GM21515 (cell line): ENCODE results near the gene PFN4.
"Not testable (repeated sequence)": the region's sequence is repeated elsewhere in the genome, so short reads cannot be mapped to it uniquely, and the experiment has no call there.

Source experiments
- ATAC-seq: cut with Tn5 transposase; IDR thresholded peaks from one replicate; pipeline ENCODE4 v1.9.1; 2021; ENCODE audit not compliant: unreplicated experiment

PFN4 gene, protein sequence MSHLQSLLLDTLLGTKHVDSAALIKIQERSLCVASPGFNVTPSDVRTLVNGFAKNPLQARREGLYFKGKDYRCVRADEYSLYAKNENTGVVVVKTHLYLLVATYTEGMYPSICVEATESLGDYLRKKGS

GRCh38 chr2:24123195-24123921 lies at the start of gene PFN4, which contains the start of gene FAM228B:
Gene PFN4, minus strand, starts transcription at chr2:24123334. Its CDS starts 799 bp downstream, at chr2:24122535.
Gene FAM228B, plus strand, starts transcription at chr2:24123469. Its CDS starts 893 bp downstream, at chr2:24124362.
- peak; percentile 92 for ATAC-seq

GRCh38 chr2:24169023-24169422 lies 45.9 kb upstream of the PFN4 start:
- no peak for ATAC-seq

GRCh38 chr2:24164416-24164973 lies 41.4 kb upstream of the PFN4 start:
- peak; percentile 71 for ATAC-seq

GRCh38 chr2:24163601-24164000 lies 40.5 kb upstream of the PFN4 start:
- ATAC-seq, result no peak

- no peak for ATAC-seq
Measured at GRCh38 chr2:24163186-24163585, 40.1 kb upstream of the PFN4 start.

DNA sequence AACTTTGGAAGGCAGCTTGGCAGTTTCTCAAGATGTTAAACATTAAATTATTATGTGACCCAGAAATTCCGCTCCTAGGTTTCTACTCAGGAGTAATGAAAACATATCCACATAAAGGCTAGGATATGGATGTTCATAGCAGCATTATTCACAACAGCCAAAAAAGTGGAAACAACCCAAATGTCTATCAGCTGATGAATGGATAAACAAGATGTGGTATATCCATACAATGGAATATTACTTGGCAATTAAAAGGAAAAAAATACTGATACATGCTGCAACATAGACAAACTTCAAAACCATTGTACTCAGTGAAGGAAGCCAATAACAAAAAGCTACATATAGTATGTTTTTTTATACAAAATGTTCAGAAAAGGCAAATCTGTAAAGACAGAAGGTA lies 39.4 kb upstream of the PFN4 start:
- no peak for ATAC-seq

DNA sequence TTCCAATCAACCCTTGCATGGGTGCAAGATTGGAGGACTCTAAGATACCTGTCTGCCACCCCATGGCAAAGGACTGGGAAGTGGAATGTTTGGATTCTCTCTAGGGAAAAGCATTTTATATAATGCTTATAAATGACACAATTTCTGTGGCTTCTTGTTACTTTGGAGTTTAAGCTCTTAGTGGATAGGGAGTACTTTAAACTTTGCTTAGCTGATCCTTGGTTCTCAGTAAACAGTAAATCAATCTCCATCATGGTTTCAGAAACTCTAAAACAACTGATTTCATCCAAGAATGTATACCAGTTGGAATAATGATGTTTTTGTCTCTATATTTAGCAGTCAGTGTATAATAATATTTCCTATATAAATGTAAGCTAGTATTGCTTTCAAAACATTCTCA lies 37.6 kb upstream of the PFN4 start:
- no peak for ATAC-seq

DNA sequence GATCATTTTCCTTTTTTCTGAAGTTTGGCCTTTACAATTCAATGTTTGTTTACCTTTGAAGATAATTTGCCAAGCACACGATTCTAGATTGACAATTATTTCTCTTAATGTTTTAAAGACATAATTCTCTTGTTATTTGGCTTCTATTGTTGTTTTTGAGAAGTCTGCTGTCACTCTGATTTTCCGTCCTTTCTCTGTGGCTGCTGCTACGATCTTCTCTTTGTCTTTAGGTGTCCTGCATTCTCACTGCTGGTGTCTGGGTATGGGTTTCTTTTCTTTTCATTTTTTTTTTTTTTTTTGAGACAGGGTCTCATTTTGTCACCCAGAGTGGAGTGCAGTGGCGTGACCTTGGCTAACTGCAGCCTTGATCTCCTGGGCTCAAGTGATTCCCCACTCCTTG lies 36.6 kb upstream of the PFN4 start:
- ATAC-seq, result no peak

DNA sequence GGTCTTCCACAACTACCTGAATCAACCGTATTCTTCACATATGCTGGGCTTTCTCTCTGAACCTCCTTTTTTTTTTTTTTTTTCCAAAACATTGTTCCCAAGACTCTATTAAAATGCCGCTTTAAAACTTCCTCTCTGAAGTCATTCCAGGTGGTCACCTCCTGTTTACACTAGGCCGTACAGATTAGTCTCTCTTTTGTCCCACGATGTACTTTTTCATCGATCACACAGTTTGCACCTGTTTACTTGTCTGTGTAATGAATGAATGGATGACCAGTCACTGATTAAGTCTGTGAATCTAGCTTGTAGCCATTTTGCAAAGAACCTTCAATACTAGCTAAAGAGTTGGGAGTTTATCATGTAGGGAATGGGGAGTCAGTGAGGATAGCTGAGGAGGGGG lies 35.0 kb upstream of the PFN4 start:
- no peak for ATAC-seq

DNA sequence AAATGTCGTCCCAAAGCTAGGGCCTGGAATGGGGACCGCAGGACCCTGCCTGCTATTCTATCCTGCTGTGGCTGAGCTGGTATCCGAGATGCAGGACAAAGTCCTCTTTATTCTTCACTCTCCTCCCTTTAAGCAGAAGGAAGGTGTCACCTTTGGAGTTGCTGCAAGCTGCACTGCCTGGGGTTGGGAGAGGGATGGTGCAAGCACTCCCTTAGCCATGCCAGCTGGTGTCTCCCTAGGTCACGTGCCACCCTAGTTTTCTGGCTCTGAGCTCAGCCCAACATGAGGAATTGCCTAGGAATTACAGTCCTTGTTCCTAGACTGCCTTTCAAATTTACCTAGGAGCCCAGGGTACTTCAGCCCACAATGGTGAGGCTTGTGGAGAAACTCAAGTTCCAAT lies 30.3 kb upstream of the PFN4 start:
- ATAC-seq, result no peak

DNA sequence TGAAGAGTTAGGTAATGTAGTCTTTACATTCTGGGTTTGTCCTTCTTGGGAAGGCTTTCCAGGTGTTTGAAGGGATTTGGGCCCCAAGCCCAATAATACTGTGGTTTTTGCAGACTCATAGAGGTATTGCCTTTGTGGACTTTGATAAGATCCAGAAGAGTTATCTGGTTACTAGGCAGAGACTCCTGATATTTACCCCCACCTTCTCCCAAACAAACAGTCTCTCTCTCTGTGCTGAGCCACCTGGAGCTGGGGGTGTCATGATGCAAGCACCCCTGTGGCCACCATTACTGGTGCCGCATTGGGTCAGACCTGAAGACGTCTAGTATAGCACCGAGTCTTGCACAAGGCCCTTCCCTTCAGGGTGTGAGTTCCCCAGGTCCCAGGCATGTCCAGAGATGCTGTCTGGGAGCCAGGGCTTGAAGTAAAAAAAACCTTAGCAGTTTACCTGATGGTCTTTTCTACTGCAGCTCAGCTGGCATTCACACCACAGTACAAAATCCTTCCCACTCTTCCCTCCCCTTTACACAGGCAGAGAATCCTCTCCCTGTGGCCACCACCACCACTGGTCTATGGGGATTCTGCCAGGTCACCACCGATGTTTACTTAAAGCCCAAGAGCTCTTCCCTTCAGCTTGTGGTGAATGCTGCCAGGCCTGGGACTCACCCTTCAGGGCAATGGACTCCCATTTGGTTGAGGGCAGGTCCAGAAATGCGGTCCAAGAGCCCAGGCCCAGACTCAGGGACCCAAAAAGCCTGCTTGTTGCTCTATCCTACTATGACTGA lies 29.5 kb upstream of the PFN4 start:
- no peak for ATAC-seq

GRCh38 chr2:24147364-24147763 lies 24.2 kb upstream of the PFN4 start:
- ATAC-seq, result no peak

DNA sequence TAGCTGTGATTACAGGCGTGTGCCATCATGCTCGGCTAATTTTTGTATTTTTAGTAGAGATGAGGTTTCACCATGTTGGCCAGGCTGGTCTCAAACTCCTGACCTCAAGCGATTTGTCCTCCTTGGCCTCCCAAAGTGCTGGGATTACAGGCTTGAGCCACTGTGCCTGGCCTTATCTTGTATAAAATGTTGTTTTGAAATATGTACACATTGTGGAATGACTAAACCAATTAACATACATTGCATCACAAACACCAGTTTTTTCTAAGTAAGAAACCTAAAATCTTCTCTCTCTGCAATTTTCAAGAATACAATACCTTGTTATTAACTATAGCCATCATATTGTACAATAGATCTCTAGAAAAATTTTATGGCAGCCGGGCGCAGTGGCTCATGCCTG lies 17.2 kb upstream of the PFN4 start:
- ATAC-seq, result not testable (repeated sequence)

DNA sequence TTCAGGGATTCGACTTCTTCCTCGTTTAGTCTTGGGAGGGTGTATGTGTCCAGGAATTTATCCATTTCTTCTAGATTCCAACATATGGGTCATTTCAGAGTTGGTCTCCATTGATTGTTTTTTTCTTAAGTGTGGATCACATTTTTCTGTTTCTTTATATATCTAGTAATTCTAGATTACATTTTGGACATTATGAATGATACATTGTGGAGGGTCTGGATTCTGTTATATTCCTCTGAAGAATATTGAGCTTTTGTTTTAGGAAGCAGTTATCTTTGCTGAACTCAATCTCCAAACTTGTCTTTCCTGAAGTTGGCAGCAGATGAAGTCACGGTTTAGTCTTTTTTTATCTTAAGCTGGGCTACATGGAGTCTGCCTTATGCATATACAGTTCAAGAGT lies 9.4 kb upstream of the PFN4 start:
- ATAC-seq, result no peak

DNA sequence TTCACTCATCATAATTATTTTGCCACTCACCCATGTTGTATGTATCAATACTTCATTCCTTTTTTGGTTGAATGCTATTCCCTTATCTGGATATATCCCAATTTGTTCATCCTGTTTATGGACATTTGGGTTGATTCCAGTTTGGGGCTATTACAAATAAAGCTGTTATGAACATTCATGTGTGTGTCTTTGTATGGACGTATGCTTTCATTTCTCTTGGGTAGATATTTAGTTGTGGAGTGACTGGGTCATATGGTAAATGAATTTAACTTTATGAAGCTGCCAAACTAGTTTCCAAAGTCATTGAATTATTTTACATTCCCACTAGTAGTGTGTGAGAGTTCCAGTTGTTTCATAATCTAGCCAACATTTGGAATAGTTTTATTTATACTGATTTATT lies 2.8 kb upstream of the PFN4 start:
- ATAC-seq, result no peak

- peak; percentile 5 for ATAC-seq
Measured at GRCh38 chr2:24123922-24124580, 917 bp upstream of the PFN4 start.

- ATAC-seq, result no peak
Measured at GRCh38 chr2:24122366-24123194, 554 bp downstream of the PFN4 start.

GRCh38 chr2:24121469-24121868 lies 1.7 kb downstream of the PFN4 start:
- no peak for ATAC-seq

GRCh38 chr2:24121066-24121465 lies 2.1 kb downstream of the PFN4 start:
- ATAC-seq, result no peak

GRCh38 chr2:24117902-24118301 lies 5.2 kb downstream of the PFN4 start:
- ATAC-seq, result no peak
